HCT116 (cell line): ENCODE results near the gene BORCS5. TPM values are rescaled to one million over a fixed set of nuclear protein-coding genes. Genes with fewer than 3 reads are reported as not detected.

ENCODE experiments used
- ATAC-seq: fragments of 200-7000 bp; cut with Tn5 transposase; 2 replicates; pipeline ENCODE4 v1.9.1; 2020; ENCODE audit warnings: mild to moderate bottlenecking, moderate library complexity
- BruUV-seq: library from RNA; stranded (reverse); fragments of 400-500 nt; replicated peaks from 2 replicates; lab custom pipeline; 2021; lab: Mats Ljungman, UMichigan
- CTCF ChIA-PET: fragments of 300-600 bp; sonication (Branson Sonifier 250); formaldehyde crosslinking; loops from one replicate; lab custom pipeline; 2021; ENCODE audit warnings: antibody characterized with exemption; lab: Charles Lee
- POLR2A ChIA-PET: fragments of 300-600, 350-600 bp; sonication (Branson Sonifier 250); formaldehyde crosslinking; loops from one replicate; lab custom pipeline; 2021; ENCODE audit warnings: antibody characterized with exemption; lab: Charles Lee
- RAD21 ChIA-PET, 2 experiments: fragments of 300-600 bp; sonication (Branson Sonifier 250); formaldehyde crosslinking; loops; one replicate each; lab custom pipeline; 2023; ENCODE audit warnings: low total read pairs in 2 of 2; ENCODE audit not compliant: uncharacterized antibody in 2 of 2, unreplicated experiment in 2 of 2, low non-redundant PET in 1 of 2; lab: Charles Lee
- DNase-seq: peaks from one replicate; pipeline ENCODE4 v3.0.0-alpha.2; 2010; ENCODE audit warnings: low read depth, low spot score
- H2AFZ ChIP-seq: fragments of 200-600 bp; shearing (Covaris generic), sonication (generic); 2 replicates; pipeline ENCODE4 v1.6.1; 2017; ENCODE audit warnings: low read depth, mixed run types, mixed read lengths, antibody characterized with exemption, low read length; ENCODE audit not compliant: poor library complexity, severe bottlenecking
- H3K27ac ChIP-seq: 2 replicates; pipeline ENCODE4 v1.5.1; 2012; ENCODE audit warnings: low read depth, low read length
- H3K27me3 ChIP-seq: fragments of 200-600 bp; sonication (generic); 2 replicates; pipeline ENCODE4 v1.6.1; 2016; ENCODE audit warnings: mixed run types, low read length, mixed read lengths; ENCODE audit not compliant: insufficient read depth
- H3K36me3 ChIP-seq, 2 experiments: fragments of 200-500 bp in 1 of 2; fragments of 200-600 bp in 1 of 2; sonication (Bioruptor generic) in 1 of 2; sonication (generic) in 1 of 2; 2 replicates each; pipeline versions ENCODE4 v1.5.1 to v1.6.1; 2014 to 2016; ENCODE audit warnings: low read length in 2 of 2, inconsistent platforms in 1 of 2, mixed read lengths in 1 of 2, mixed run types in 1 of 2; ENCODE audit not compliant: insufficient read depth in 2 of 2, control insufficient read depth in 1 of 2
- H3K4me1 ChIP-seq, 2 experiments: fragments of 200-600 bp in 1 of 2; sonication (generic) in 1 of 2; 2 replicates each; pipeline versions ENCODE4 v1.5.1 to v1.6.1; 2012 to 2017; ENCODE audit warnings: low read length in 2 of 2, inconsistent platforms in 1 of 2, mild to moderate bottlenecking in 1 of 2, mixed read lengths in 1 of 2, mixed run types in 1 of 2, moderate library complexity in 1 of 2; ENCODE audit not compliant: insufficient read depth in 2 of 2, control insufficient read depth in 1 of 2
- H3K4me2 ChIP-seq: fragments of 200-600 bp; sonication (generic); 2 replicates; pipeline ENCODE4 v1.6.1; 2017; ENCODE audit warnings: mixed run types, low read length, mixed read lengths
- H3K4me3 ChIP-seq, 2 experiments: fragments of 200-600 bp in 1 of 2; sonication (generic) in 1 of 2; replicated peaks in 1 of 2; 2 replicates each; pipeline ENCODE4 v1.5.1; 2011 to 2016; ENCODE audit warnings: low read length in 2 of 2, control low read depth in 1 of 2, low read depth in 1 of 2, mild to moderate bottlenecking in 1 of 2, mixed read lengths in 1 of 2, mixed run types in 1 of 2
- H3K79me2 ChIP-seq: fragments of 200-600 bp; sonication (generic); 2 replicates; pipeline ENCODE4 v1.6.1; 2017; ENCODE audit warnings: mild to moderate bottlenecking, mixed run types, low read length, moderate library complexity, mixed read lengths; ENCODE audit not compliant: insufficient read depth
- H3K9ac ChIP-seq: fragments of 200-600 bp; sonication (generic); 2 replicates; pipeline ENCODE4 v1.6.1; 2016; ENCODE audit warnings: low read length, mixed read lengths
- H3K9me2 ChIP-seq: fragments of 200-600 bp; sonication (generic), shearing (Covaris generic); 2 replicates; pipeline ENCODE4 v1.6.1; 2017; ENCODE audit warnings: mixed run types, mild to moderate bottlenecking, moderate library complexity; ENCODE audit not compliant: insufficient read depth
- H3K9me3 ChIP-seq, 2 experiments: fragments of 200-500 bp in 1 of 2; fragments of 200-600 bp in 1 of 2; sonication (Bioruptor generic) in 1 of 2; sonication (generic) in 1 of 2; 2 replicates each; pipeline ENCODE4 v1.6.1; 2014 to 2017; ENCODE audit warnings: low read length in 2 of 2, mixed read lengths in 2 of 2, inconsistent platforms in 1 of 2, low read depth in 1 of 2, mild to moderate bottlenecking in 1 of 2, mixed run types in 1 of 2, moderate library complexity in 1 of 2; ENCODE audit not compliant: control insufficient read depth in 1 of 2, insufficient read depth in 1 of 2
- H4K20me1 ChIP-seq: fragments of 200-600 bp; sonication (generic), shearing (Covaris generic); 2 replicates; pipeline ENCODE4 v1.6.1; 2017; ENCODE audit warnings: mixed run types, mild to moderate bottlenecking, moderate library complexity; ENCODE audit not compliant: insufficient read depth
- CBX3 ChIP-seq: IDR thresholded peaks from 2 replicates; pipeline ENCODE4 v1.6.1; 2012; ENCODE audit warnings: low read depth
- CEBPB ChIP-seq: IDR thresholded peaks from 2 replicates; pipeline ENCODE4 v1.6.1; 2012; ENCODE audit warnings: low read depth
- EGR1 ChIP-seq: IDR thresholded peaks from 2 replicates; pipeline ENCODE4 v1.6.1; 2012; ENCODE audit warnings: low read depth
- ELF1 ChIP-seq: IDR thresholded peaks from 2 replicates; pipeline ENCODE4 v1.6.1; 2012; ENCODE audit warnings: low read depth, borderline replicate concordance
- EZH2 ChIP-seq: fragments of 200-600 bp; sonication (generic); IDR thresholded peaks from 2 replicates; pipeline ENCODE4 v1.6.1; 2017; ENCODE audit warnings: antibody characterized with exemption, mixed run types
- EZH2phosphoT487 ChIP-seq: fragments of 200-600 bp; IDR thresholded peaks from 2 replicates; pipeline ENCODE4 v1.6.1; 2018; ENCODE audit warnings: antibody characterized with exemption, borderline replicate concordance
- FOSL1 ChIP-seq: IDR thresholded peaks from 2 replicates; pipeline ENCODE4 v1.6.1; 2012; ENCODE audit warnings: low read depth
- JUND ChIP-seq: IDR thresholded peaks from 2 replicates; pipeline ENCODE4 v1.6.1; 2012
- POLR2A ChIP-seq: IDR thresholded peaks from 2 replicates; pipeline ENCODE4 v1.7.0; 2011; ENCODE audit warnings: borderline replicate concordance; ENCODE audit not compliant: insufficient read depth, insufficient read length; ENCODE audit errors: extremely low read depth
- RAD21 ChIP-seq: IDR thresholded peaks from 2 replicates; pipeline ENCODE4 v1.6.1; 2012; ENCODE audit warnings: low read depth, mild to moderate bottlenecking
- SIN3A ChIP-seq: IDR thresholded peaks from 2 replicates; pipeline ENCODE4 v1.6.1; 2012; ENCODE audit warnings: low read depth
- SP1 ChIP-seq: IDR thresholded peaks from 2 replicates; pipeline ENCODE4 v1.6.1; 2012; ENCODE audit warnings: low read depth
- YY1 ChIP-seq: IDR thresholded peaks from 2 replicates; pipeline ENCODE4 v1.6.1; 2011; ENCODE audit warnings: low read length, low read depth, moderate library complexity, mild to moderate bottlenecking; ENCODE audit not compliant: insufficient replicate concordance; ENCODE audit errors: extremely low read depth
- ZFX ChIP-seq: fragments of 450-650 bp; IDR thresholded peaks from 2 replicates; pipeline ENCODE4 v1.6.1; 2017
- ZNF274 ChIP-seq: fragments of 200-500 bp; sonication (Bioruptor generic); IDR thresholded peaks from 2 replicates; pipeline ENCODE4 v1.6.1; 2014; ENCODE audit warnings: mild to moderate bottlenecking, low read depth, low read length, inconsistent platforms
- intact Hi-C: fragments of 100-400 bp; cut with micrococcal nuclease; formaldehyde crosslinking; loops from 2 replicates; pipeline ENCODE4 v1.10.0; 2022
- total RNA-seq: library from RNA; stranded (reverse); gene quantifications from one replicate; pipeline ENCODE4 v1.2.1, GENCODE V29; 2021; ENCODE audit not compliant: unreplicated experiment
- TF ChIP-seq, protein P1 (sequence below), 3 experiments: fragments of 200-600 bp in 1 of 3; sonication (generic) in 1 of 3; IDR thresholded peaks in 2 of 3; conservative IDR thresholded peaks in 1 of 3; 2 replicates each; pipeline ENCODE4 v1.5.1; 2012 to 2017; ENCODE audit warnings: low read depth in 2 of 3, low read length in 2 of 3, antibody characterized with exemption in 1 of 3, borderline replicate concordance in 1 of 3, control low read depth in 1 of 3, mild to moderate bottlenecking in 1 of 3, mixed read lengths in 1 of 3, mixed run types in 1 of 3, moderate library complexity in 1 of 3; ENCODE audit not compliant: insufficient read depth in 1 of 3
- TF ChIP-seq, protein P2 (sequence below): IDR thresholded peaks from 2 replicates; pipeline ENCODE4 v1.6.1; 2012
- TF ChIP-seq, protein P3 (sequence below): IDR thresholded peaks from 2 replicates; pipeline ENCODE4 v1.6.1; 2012

The BORCS5 gene
- total RNA-seq, 1 experiment from 2014 or later, result 8.7 TPM

DNA sequence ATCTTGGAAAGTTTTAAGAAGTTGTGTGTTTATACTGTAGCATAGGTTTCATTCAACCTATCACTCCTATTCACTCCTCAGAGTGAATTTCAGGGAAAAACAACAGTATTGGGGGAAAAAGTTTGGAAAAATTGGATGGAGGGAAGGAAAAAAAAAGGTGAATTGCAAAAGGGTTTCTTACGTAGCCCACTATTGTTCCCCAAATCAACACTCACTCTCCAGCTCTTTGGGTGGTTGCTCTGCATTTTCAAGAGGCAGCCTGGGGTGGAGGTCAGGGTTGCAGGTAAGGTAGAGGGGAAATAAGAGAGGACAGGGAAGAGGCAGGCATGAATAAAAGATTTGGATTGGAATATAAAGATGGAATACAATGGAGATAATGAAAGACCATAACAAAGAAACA is 42.3 kb downstream of the BORCS5 start:
- H3K4me3 ChIP-seq, result no peak overlapping the region
- TF ChIP-seq, protein P1, sequence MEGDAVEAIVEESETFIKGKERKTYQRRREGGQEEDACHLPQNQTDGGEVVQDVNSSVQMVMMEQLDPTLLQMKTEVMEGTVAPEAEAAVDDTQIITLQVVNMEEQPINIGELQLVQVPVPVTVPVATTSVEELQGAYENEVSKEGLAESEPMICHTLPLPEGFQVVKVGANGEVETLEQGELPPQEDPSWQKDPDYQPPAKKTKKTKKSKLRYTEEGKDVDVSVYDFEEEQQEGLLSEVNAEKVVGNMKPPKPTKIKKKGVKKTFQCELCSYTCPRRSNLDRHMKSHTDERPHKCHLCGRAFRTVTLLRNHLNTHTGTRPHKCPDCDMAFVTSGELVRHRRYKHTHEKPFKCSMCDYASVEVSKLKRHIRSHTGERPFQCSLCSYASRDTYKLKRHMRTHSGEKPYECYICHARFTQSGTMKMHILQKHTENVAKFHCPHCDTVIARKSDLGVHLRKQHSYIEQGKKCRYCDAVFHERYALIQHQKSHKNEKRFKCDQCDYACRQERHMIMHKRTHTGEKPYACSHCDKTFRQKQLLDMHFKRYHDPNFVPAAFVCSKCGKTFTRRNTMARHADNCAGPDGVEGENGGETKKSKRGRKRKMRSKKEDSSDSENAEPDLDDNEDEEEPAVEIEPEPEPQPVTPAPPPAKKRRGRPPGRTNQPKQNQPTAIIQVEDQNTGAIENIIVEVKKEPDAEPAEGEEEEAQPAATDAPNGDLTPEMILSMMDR (IDR thresholded peaks at IDR 0.05 in 2 of 3, conservative IDR thresholded peaks at IDR 0.05 in 1 of 3; ENCODE audit: borderline replicate concordance in 1 of 3, insufficient read depth in 1 of 3, low read depth in 2 of 3, low read length in 2 of 3), result no peak
- TF ChIP-seq FOSL1 (no peak), EZH2phosphoT487 (no peak), EGR1 (no peak), CBX3 (no peak), SIN3A (no peak), ZFX (no peak), ELF1 (no peak), RAD21 (no peak), SP1 (no peak), EZH2 (no peak), POLR2A (no peak), YY1 (no peak), ZNF274 (no peak), CEBPB (no peak), JUND (no peak)
- TF ChIP-seq, protein P2, sequence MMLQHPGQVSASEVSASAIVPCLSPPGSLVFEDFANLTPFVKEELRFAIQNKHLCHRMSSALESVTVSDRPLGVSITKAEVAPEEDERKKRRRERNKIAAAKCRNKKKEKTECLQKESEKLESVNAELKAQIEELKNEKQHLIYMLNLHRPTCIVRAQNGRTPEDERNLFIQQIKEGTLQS, result no peak
- TF ChIP-seq, protein P3, sequence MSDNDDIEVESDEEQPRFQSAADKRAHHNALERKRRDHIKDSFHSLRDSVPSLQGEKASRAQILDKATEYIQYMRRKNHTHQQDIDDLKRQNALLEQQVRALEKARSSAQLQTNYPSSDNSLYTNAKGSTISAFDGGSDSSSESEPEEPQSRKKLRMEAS, result no peak
- TF ChIP-seq, all 23 proteins: peak for 0
- CTCF ChIA-PET, result no interaction called here
- no peak overlapping the region for H3K4me2 ChIP-seq
- no peaks in the 10 kb centered on the region for H3K9me2 ChIP-seq
- no peaks in the 10 kb centered on the region for H3K9me3 ChIP-seq
- H3K27me3 ChIP-seq, result no peaks in the 10 kb centered on the region
- no peaks in the 10 kb centered on the region for H4K20me1 ChIP-seq
- intact Hi-C loops, result no loop called here
- no peak overlapping the region for H3K27ac ChIP-seq
- H3K79me2 ChIP-seq, result no peaks in the 10 kb centered on the region
- POLR2A ChIA-PET, result no interaction called here
- no peak for ATAC-seq
- BruUV-seq, result no TSS peak
- RAD21 ChIA-PET, result interaction anchor here in 1 of 2 experiments (0.6 kb wide), 1 partner anchor 812 kb away, joined by 4 read pairs; no protein-coding TSS in a partner anchor
- no peak overlapping the region for H3K9ac ChIP-seq
- H3K4me1 ChIP-seq, result no peaks in the 10 kb centered on the region
- no peaks in the 10 kb centered on the region for H3K36me3 ChIP-seq
- no peak overlapping the region for H2AFZ ChIP-seq
- no peak for DNase-seq
